GM23338 (cell line): ENCODE measurements around the gene RASL11A. TPM values are rescaled to one million over a fixed set of nuclear protein-coding genes. Genes with fewer than 3 reads are reported as not detected.

Source experiments
- ATAC-seq: fragments of 200-7000 bp; cut with Tn5 transposase; 3 replicates; pipeline ENCODE4 v1.9.1; 2020
- DNase-seq: peaks from one replicate; pipeline ENCODE4 v3.0.0-alpha.2; 2015; ENCODE audit warnings: low spot score
- H2AFZ ChIP-seq: fragments of 200-600 bp; sonication (generic); 2 replicates; pipeline ENCODE4 v1.8.0; 2016; ENCODE audit warnings: antibody characterized with exemption, mild to moderate bottlenecking, moderate library complexity
- H3F3A ChIP-seq: fragments of 200-600 bp; sonication (generic); replicated peaks from 2 replicates; pipeline ENCODE4 v1.8.0; 2017; ENCODE audit warnings: antibody characterized with exemption, mixed run types, low read depth
- H3K27ac ChIP-seq: fragments of 200-600 bp; sonication (generic); 2 replicates; pipeline ENCODE4 v1.6.1; 2016; ENCODE audit warnings: low read depth
- H3K27me3 ChIP-seq: fragments of 200-600 bp; sonication (generic); 2 replicates; pipeline ENCODE4 v1.8.0; 2016; ENCODE audit warnings: mild to moderate bottlenecking, mixed run types, moderate library complexity; ENCODE audit not compliant: insufficient read depth
- H3K36me3 ChIP-seq: fragments of 200-600 bp; sonication (generic); 2 replicates; pipeline ENCODE4 v1.8.0; 2016; ENCODE audit warnings: mild to moderate bottlenecking; ENCODE audit not compliant: insufficient read depth
- H3K4me1 ChIP-seq: fragments of 200-600 bp; sonication (generic); 2 replicates; pipeline ENCODE4 v1.8.0; 2016; ENCODE audit warnings: mild to moderate bottlenecking, moderate library complexity; ENCODE audit not compliant: insufficient read depth
- H3K4me2 ChIP-seq: fragments of 200-600 bp; sonication (generic); 2 replicates; pipeline ENCODE4 v1.7.1; 2017; ENCODE audit warnings: mixed run types
- H3K4me3 ChIP-seq: fragments of 200-600 bp; sonication (generic); 2 replicates; pipeline ENCODE4 v1.6.1; 2016; ENCODE audit warnings: mixed run types
- H3K79me2 ChIP-seq: fragments of 200-600 bp; sonication (generic); replicated peaks from 2 replicates; pipeline ENCODE4 v1.8.0; 2017; ENCODE audit warnings: mild to moderate bottlenecking; ENCODE audit not compliant: insufficient read depth
- H3K9me2 ChIP-seq: fragments of 200-600 bp; sonication (generic); 2 replicates; pipeline ENCODE4 v1.8.0; 2017; ENCODE audit not compliant: insufficient read depth
- H4K20me1 ChIP-seq: fragments of 200-600 bp; sonication (generic); replicated peaks from 2 replicates; pipeline ENCODE4 v1.8.0; 2017; ENCODE audit warnings: mild to moderate bottlenecking; ENCODE audit not compliant: insufficient read depth
- H3K27ac Mint-ChIP-seq: 2 replicates; pipeline ENCODE4 v1.8.0; 2020; ENCODE audit warnings: inconsistent platforms, mild to moderate bottlenecking, moderate library complexity, mixed read lengths
- H3K27me3 Mint-ChIP-seq: 3 replicates; pipeline ENCODE4 v1.8.0; 2022; ENCODE audit warnings: low read depth, mild to moderate bottlenecking, moderate library complexity, mixed read lengths, inconsistent platforms; ENCODE audit not compliant: insufficient read depth, poor library complexity
- H3K36me3 Mint-ChIP-seq: 3 replicates; pipeline ENCODE4 v1.8.0; 2021; ENCODE audit warnings: low read depth, mild to moderate bottlenecking, inconsistent platforms, moderate library complexity, mixed read lengths
- H3K4me1 Mint-ChIP-seq: 3 replicates; pipeline ENCODE4 v1.8.0; 2020; ENCODE audit warnings: mild to moderate bottlenecking, inconsistent platforms, mixed read lengths
- H3K4me3 Mint-ChIP-seq: 3 replicates; pipeline ENCODE4 v1.8.0; 2021; ENCODE audit warnings: moderate library complexity, mild to moderate bottlenecking, inconsistent platforms, mixed read lengths
- H3K9me3 Mint-ChIP-seq: 3 replicates; pipeline ENCODE4 v1.8.0; 2020; ENCODE audit warnings: moderate library complexity, mild to moderate bottlenecking, inconsistent platforms, mixed read lengths
- CREB1 ChIP-seq: fragments of 250-450 bp; sonication (Bioruptor Pico); IDR thresholded peaks from 2 replicates; pipeline ENCODE4 v1.5.0; 2020; ENCODE audit warnings: low read depth, mild to moderate bottlenecking, moderate library complexity
- CTCF ChIP-seq, 2 experiments: fragments of 200-600 bp in 1 of 2; sonication (generic) in 1 of 2; conservative IDR thresholded peaks; 2 replicates each; pipeline versions ENCODE4 v1.5.1 to v1.6.1; 2016 to 2017; ENCODE audit warnings: antibody characterized with exemption in 2 of 2, low read depth in 2 of 2, mild to moderate bottlenecking in 2 of 2, moderate library complexity in 1 of 2
- EZH2phosphoT487 ChIP-seq: fragments of 200-600 bp; sonication (generic); IDR thresholded peaks from one replicate; pipeline ENCODE4 v1.8.1; 2018; ENCODE audit warnings: antibody characterized with exemption; ENCODE audit not compliant: unreplicated experiment
- JUNB ChIP-seq: IDR thresholded peaks from one replicate; pipeline ENCODE4 v1.6.1; 2016; ENCODE audit warnings: antibody characterized with exemption; ENCODE audit not compliant: unreplicated experiment
- NANOG ChIP-seq: IDR thresholded peaks from 2 replicates; pipeline ENCODE4 v1.6.1; 2016; ENCODE audit warnings: antibody characterized with exemption, borderline replicate concordance
- POLR2AphosphoS5 ChIP-seq: IDR thresholded peaks from 2 replicates; pipeline ENCODE4 v1.6.1; 2016; ENCODE audit warnings: antibody characterized with exemption, low read depth
- STAT1 ChIP-seq: IDR thresholded peaks from one replicate; pipeline ENCODE4 v1.6.1; 2016; ENCODE audit warnings: antibody characterized with exemption; ENCODE audit not compliant: unreplicated experiment
- ZNF114 ChIP-seq: fragments of 250-450 bp; sonication (Bioruptor Pico); IDR thresholded peaks from 2 replicates; pipeline ENCODE4 v1.5.0; 2020; ENCODE audit warnings: mild to moderate bottlenecking, moderate library complexity
- ZNF331 ChIP-seq: fragments of 250-450 bp; sonication (Bioruptor Pico); IDR thresholded peaks from 2 replicates; pipeline ENCODE4 v1.5.0; 2020; ENCODE audit warnings: low read depth, mild to moderate bottlenecking, moderate library complexity
- polyA plus RNA-seq: library from polyadenylated mRNA; unstranded; fragments of >200 nt; fragmentation: Nextera tagmentation; extraction: Ambion mirVana; gene quantifications from 2 replicates; pipeline ENCODE4 v1.2.1, GENCODE V29; 2016
- total RNA-seq: library from RNA; depleted of rRNA; stranded (reverse); fragments of >200 nt; shearing (Covaris generic); gene quantifications from 2 replicates; pipeline ENCODE4 v1.2.3, GENCODE V29; 2014
- TF ChIP-seq, protein P1 (sequence below): IDR thresholded peaks from one replicate; pipeline ENCODE4 v1.6.1; 2018; ENCODE audit warnings: antibody characterized with exemption; ENCODE audit not compliant: unreplicated experiment
- TF ChIP-seq, protein P2 (sequence below): fragments of 250-450 bp; sonication (Bioruptor Pico); IDR thresholded peaks from 2 replicates; pipeline ENCODE4 v1.5.0; 2020; ENCODE audit warnings: mild to moderate bottlenecking, moderate library complexity

Gene RASL11A
- total and polyA plus RNA-seq, 2 experiments from 2014 or later: 1.9 to 3.3 TPM

GRCh38 chr13:27295096-27295495 is 24.5 kb downstream of the RASL11A start (continued):
- TF ChIP-seq, protein P1, sequence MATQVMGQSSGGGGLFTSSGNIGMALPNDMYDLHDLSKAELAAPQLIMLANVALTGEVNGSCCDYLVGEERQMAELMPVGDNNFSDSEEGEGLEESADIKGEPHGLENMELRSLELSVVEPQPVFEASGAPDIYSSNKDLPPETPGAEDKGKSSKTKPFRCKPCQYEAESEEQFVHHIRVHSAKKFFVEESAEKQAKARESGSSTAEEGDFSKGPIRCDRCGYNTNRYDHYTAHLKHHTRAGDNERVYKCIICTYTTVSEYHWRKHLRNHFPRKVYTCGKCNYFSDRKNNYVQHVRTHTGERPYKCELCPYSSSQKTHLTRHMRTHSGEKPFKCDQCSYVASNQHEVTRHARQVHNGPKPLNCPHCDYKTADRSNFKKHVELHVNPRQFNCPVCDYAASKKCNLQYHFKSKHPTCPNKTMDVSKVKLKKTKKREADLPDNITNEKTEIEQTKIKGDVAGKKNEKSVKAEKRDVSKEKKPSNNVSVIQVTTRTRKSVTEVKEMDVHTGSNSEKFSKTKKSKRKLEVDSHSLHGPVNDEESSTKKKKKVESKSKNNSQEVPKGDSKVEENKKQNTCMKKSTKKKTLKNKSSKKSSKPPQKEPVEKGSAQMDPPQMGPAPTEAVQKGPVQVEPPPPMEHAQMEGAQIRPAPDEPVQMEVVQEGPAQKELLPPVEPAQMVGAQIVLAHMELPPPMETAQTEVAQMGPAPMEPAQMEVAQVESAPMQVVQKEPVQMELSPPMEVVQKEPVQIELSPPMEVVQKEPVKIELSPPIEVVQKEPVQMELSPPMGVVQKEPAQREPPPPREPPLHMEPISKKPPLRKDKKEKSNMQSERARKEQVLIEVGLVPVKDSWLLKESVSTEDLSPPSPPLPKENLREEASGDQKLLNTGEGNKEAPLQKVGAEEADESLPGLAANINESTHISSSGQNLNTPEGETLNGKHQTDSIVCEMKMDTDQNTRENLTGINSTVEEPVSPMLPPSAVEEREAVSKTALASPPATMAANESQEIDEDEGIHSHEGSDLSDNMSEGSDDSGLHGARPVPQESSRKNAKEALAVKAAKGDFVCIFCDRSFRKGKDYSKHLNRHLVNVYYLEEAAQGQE: no peak
- no peak for TF ChIP-seq POLR2AphosphoS5
- no peak for TF ChIP-seq ZNF331 (CRISPR knock-in tag)
- TF ChIP-seq CTCF (conservative IDR thresholded peaks at IDR 0.05; ENCODE audit: low read depth in 2 of 2): no peak
- TF ChIP-seq JUNB: no peak

DNA sequence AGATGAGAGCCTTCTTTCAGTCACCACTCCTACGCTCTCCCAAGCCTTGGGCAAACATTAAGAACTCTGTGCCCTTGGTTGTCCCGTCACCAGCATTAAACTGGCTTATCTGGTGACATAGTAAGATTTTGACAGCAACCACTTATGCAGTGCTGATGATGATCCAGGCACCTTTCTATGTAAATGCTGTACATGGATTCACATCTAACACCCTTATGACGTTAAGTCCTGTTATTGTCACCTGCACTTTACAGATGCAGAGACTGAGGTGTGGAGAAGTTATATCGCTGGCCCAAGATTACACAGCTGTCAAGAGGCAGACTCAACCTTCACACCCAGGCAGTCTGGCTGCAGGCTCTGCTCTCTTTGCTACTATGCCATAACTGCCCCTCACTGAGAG is 25.0 kb downstream of the RASL11A start:
- Mint-ChIP-seq H3K27ac (no peak overlapping the region), H3K27me3 (peaks cover 2% of the 10 kb centered on the region), H3K4me1 (no peaks in the 10 kb centered on the region; the same call in 2 of the 3 replicates), H3K4me3 (no peak overlapping the region), H3K36me3 (no peaks in the 10 kb centered on the region), H3K9me3 (peaks cover 2% of the 10 kb centered on the region; the same call in 1 of the 3 replicates)
- H2AFZ ChIP-seq: no peak overlapping the region
- H3K4me2 ChIP-seq: no peak overlapping the region
- no peaks in the 10 kb centered on the region for H3K36me3 ChIP-seq
- no peaks in the 10 kb centered on the region for H3K4me1 ChIP-seq
- no peak overlapping the region for H3K27ac ChIP-seq
- no peaks in the 10 kb centered on the region for H3F3A ChIP-seq
- no peaks in the 10 kb centered on the region for H3K27me3 ChIP-seq
- DNase-seq: no peak
- no peak for ATAC-seq
- no peaks in the 10 kb centered on the region for H3K79me2 ChIP-seq
- H3K9me2 ChIP-seq: no peaks in the 10 kb centered on the region
- H3K4me3 ChIP-seq: no peak overlapping the region
- H4K20me1 ChIP-seq: no peaks in the 10 kb centered on the region
- TF ChIP-seq NANOG (no peak), CREB1 (no peak), ZNF114 (CRISPR knock-in tag) (no peak), POLR2AphosphoS5 (no peak), STAT1 (no peak), EZH2phosphoT487 (no peak)
- TF ChIP-seq, protein P2, sequence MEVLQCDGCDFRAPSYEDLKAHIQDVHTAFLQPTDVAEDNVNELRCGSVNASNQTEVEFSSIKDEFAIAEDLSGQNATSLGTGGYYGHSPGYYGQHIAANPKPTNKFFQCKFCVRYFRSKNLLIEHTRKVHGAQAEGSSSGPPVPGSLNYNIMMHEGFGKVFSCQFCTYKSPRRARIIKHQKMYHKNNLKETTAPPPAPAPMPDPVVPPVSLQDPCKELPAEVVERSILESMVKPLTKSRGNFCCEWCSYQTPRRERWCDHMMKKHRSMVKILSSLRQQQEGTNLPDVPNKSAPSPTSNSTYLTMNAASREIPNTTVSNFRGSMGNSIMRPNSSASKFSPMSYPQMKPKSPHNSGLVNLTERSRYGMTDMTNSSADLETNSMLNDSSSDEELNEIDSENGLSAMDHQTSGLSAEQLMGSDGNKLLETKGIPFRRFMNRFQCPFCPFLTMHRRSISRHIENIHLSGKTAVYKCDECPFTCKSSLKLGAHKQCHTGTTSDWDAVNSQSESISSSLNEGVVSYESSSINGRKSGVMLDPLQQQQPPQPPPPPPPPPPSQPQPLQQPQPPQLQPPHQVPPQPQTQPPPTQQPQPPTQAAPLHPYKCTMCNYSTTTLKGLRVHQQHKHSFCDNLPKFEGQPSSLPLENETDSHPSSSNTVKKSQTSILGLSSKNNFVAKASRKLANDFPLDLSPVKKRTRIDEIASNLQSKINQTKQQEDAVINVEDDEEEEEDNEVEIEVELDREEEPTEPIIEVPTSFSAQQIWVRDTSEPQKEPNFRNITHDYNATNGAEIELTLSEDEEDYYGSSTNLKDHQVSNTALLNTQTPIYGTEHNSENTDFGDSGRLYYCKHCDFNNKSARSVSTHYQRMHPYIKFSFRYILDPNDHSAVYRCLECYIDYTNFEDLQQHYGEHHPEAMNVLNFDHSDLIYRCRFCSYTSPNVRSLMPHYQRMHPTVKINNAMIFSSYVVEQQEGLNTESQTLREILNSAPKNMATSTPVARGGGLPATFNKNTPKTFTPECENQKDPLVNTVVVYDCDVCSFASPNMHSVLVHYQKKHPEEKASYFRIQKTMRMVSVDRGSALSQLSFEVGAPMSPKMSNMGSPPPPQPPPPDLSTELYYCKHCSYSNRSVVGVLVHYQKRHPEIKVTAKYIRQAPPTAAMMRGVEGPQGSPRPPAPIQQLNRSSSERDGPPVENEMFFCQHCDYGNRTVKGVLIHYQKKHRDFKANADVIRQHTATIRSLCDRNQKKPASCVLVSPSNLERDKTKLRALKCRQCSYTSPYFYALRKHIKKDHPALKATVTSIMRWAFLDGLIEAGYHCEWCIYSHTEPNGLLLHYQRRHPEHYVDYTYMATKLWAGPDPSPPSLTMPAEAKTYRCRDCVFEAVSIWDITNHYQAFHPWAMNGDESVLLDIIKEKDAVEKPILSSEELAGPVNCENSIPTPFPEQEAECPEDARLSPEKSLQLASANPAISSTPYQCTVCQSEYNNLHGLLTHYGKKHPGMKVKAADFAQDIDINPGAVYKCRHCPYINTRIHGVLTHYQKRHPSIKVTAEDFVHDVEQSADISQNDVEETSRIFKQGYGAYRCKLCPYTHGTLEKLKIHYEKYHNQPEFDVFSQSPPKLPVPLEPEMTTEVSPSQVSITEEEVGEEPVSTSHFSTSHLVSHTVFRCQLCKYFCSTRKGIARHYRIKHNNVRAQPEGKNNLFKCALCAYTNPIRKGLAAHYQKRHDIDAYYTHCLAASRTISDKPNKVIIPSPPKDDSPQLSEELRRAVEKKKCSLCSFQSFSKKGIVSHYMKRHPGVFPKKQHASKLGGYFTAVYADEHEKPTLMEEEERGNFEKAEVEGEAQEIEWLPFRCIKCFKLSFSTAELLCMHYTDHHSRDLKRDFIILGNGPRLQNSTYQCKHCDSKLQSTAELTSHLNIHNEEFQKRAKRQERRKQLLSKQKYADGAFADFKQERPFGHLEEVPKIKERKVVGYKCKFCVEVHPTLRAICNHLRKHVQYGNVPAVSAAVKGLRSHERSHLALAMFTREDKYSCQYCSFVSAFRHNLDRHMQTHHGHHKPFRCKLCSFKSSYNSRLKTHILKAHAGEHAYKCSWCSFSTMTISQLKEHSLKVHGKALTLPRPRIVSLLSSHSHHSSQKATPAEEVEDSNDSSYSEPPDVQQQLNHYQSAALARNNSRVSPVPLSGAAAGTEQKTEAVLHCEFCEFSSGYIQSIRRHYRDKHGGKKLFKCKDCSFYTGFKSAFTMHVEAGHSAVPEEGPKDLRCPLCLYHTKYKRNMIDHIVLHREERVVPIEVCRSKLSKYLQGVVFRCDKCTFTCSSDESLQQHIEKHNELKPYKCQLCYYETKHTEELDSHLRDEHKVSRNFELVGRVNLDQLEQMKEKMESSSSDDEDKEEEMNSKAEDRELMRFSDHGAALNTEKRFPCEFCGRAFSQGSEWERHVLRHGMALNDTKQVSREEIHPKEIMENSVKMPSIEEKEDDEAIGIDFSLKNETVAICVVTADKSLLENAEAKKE (CRISPR knock-in tag): no peak
- TF ChIP-seq, protein P1: no peak
